ENCODE data around the gene PLCH1. TPM values are rescaled to one million over a fixed set of nuclear protein-coding genes. Genes with fewer than 3 reads are reported as not detected.

PLCH1 gene
- total RNA-seq, 1 donor from 2014 or later: 7.6 TPM

- no peak for DNase-seq (ENCODE audit: extremely low spot score, unreplicated experiment)
- Mint-ChIP-seq H3K4me1 (ENCODE audit: unreplicated experiment) (peaks cover 13% of the 10 kb centered on the region), H3K27ac (no peak overlapping the region)
These were observed 93.2 kb downstream of the PLCH1 start for GRCh38 chr3:155651489-155652218.

GRCh38 chr3:155648013-155648591, 96.8 kb downstream of the PLCH1 start:
- Mint-ChIP-seq H3K36me3 (no peaks in the 10 kb centered on the region), H3K27me3 (no peaks in the 10 kb centered on the region), H3K4me1 (ENCODE audit: unreplicated experiment) (peaks cover 13% of the 10 kb centered on the region), H3K27ac (peak overlapping the region; percentile 10), H3K9me3 (no peaks in the 10 kb centered on the region), H3K4me3 (no peak overlapping the region)
- TF ChIP-seq CTCF (conservative IDR thresholded peaks at IDR 0.05): no peak
- no peak for DNase-seq (ENCODE audit: extremely low spot score, unreplicated experiment)

More at GRCh38 chr3:155651489-155652218, 93.2 kb downstream of the PLCH1 start:
- Mint-ChIP-seq H3K4me3 (no peak overlapping the region), H3K9me3 (no peaks in the 10 kb centered on the region), H3K27me3 (no peaks in the 10 kb centered on the region), H3K36me3 (no peaks in the 10 kb centered on the region)
- TF ChIP-seq CTCF (conservative IDR thresholded peaks at IDR 0.05): no peak

GRCh38 chr3:155647206-155647605, 97.7 kb downstream of the PLCH1 start:
- no peak overlapping the region for H3K4me3 Mint-ChIP-seq
- H3K36me3 Mint-ChIP-seq: no peaks in the 10 kb centered on the region
- no peak for DNase-seq (ENCODE audit: extremely low spot score, unreplicated experiment)
- H3K9me3 Mint-ChIP-seq: no peaks in the 10 kb centered on the region
- no peak overlapping the region for H3K27ac Mint-ChIP-seq
- H3K27me3 Mint-ChIP-seq: no peaks in the 10 kb centered on the region
- H3K4me1 Mint-ChIP-seq (ENCODE audit: unreplicated experiment): peaks cover 13% of the 10 kb centered on the region
- no peak for TF ChIP-seq CTCF (conservative IDR thresholded peaks at IDR 0.05)

GRCh38 chr3:155646669-155647068, 98.2 kb downstream of the PLCH1 start:
- no peaks in the 10 kb centered on the region for H3K27me3 Mint-ChIP-seq
- TF ChIP-seq CTCF (conservative IDR thresholded peaks at IDR 0.05): no peak
- H3K4me3 Mint-ChIP-seq: no peak overlapping the region
- no peak for DNase-seq (ENCODE audit: extremely low spot score, unreplicated experiment)
- no peaks in the 10 kb centered on the region for H3K9me3 Mint-ChIP-seq
- no peak overlapping the region for H3K27ac Mint-ChIP-seq
- peaks cover 13% of the 10 kb centered on the region for H3K4me1 Mint-ChIP-seq (ENCODE audit: unreplicated experiment)
- H3K36me3 Mint-ChIP-seq: no peaks in the 10 kb centered on the region

- Mint-ChIP-seq H3K9me3 (no peaks in the 10 kb centered on the region), H3K36me3 (no peaks in the 10 kb centered on the region), H3K4me1 (ENCODE audit: unreplicated experiment) (peaks cover 13% of the 10 kb centered on the region), H3K27ac (no peak overlapping the region), H3K4me3 (no peak overlapping the region), H3K27me3 (no peaks in the 10 kb centered on the region)
- no peak for DNase-seq (ENCODE audit: extremely low spot score, unreplicated experiment)
- no peak for TF ChIP-seq CTCF (conservative IDR thresholded peaks at IDR 0.05)
These were observed 98.7 kb downstream of the PLCH1 start for GRCh38 chr3:155646128-155646527.
